Urinary bladder (tissue), 4 donors: ENCODE data around the gene SMIM38. TPM values are rescaled to one million over a fixed set of nuclear protein-coding genes. Genes with fewer than 3 reads are reported as not detected.

Experiments
- DNase-seq: peaks from one replicate; pipeline ENCODE4 v3.0.0-alpha.2; 2015; ENCODE audit errors: extremely low spot score
- H3K27ac ChIP-seq: one replicate; pipeline ENCODE4 v1.5.1; 2013; ENCODE audit warnings: low read depth, mild to moderate bottlenecking, moderate library complexity
- H3K36me3 ChIP-seq: one replicate; pipeline ENCODE4 v1.6.1; 2013; ENCODE audit warnings: mild to moderate bottlenecking, moderate library complexity; ENCODE audit not compliant: insufficient read depth
- H3K4me1 ChIP-seq: one replicate; pipeline ENCODE4 v1.6.1; 2013; ENCODE audit warnings: mild to moderate bottlenecking, moderate library complexity; ENCODE audit not compliant: insufficient read depth
- H3K4me3 ChIP-seq: one replicate; pipeline ENCODE4 v1.5.1; 2013; ENCODE audit warnings: low read depth, low read length
- WGBS: extraction: QIAGEN DNeasy Blood & Tissue Kit; methylation state at CpG from one replicate; pipeline ENCODE4 v1.1.7; 2013; 5-methylcytosine and 5-hydroxymethylcytosine counted together
- polyA plus RNA-seq: library from polyadenylated mRNA; stranded (reverse); fragments of 200-250 nt; gene quantifications from one replicate; pipeline ENCODE4 v1.2.3, GENCODE V29; 2013
- total RNA-seq: library from RNA; depleted of rRNA; stranded (reverse); fragments of >200 nt; gene quantifications from one replicate; pipeline ENCODE4 v1.2.3, GENCODE V29; 2014
- donor health status: healthy with polysubstance abuse.
- donor health status: healthy.

The SMIM38 gene
- total and polyA plus RNA-seq, 2 donors: 0.46 to 0.90 TPM

DNA sequence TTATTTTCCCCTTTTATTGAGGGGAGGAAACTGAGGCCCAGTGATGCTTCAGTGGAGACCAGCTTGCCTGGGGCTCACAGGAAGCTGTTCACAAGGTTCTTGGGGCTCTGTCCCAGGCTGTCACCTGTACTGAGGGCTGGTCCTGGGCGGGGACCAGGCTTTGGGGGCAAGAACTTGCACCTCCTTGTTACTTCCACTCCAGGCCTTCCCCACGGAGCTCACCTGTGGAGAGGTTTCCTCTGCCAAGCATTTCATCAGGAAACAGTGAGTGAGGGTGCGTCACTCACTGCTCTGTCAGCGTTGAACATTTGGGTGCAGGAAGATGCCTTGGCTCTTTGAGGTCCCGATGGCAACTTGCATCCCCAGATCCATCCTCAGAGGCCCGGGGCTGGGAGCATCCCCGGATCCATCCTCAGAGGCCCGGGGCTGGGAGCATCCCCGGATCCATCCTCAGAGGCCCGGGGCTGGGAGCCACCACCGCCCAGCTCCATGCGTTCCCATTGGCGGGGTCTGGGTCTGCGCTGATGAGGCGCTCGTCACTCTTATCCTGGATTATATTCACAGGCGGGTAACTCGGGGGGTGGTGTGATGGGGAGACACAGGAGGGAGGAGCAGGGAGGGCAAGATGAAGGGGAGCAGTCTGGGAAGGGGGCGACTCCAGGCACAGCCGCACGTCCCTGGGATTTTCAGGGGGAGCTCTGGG lies 1.4 kb upstream of the SMIM38 start:
- no peak overlapping the region for H3K27ac ChIP-seq
- 93% methylated on average over 21 of the region's 21 CpGs for WGBS
- no peaks in the 10 kb centered on the region for H3K36me3 ChIP-seq
- H3K4me3 ChIP-seq: no peak overlapping the region
- DNase-seq: no peak
- peaks cover 2% of the 10 kb centered on the region for H3K4me1 ChIP-seq

- DNase-seq: no peak
- Histone ChIP-seq H3K36me3 (no peaks in the 10 kb centered on the region), H3K4me1 (peaks cover 2% of the 10 kb centered on the region), H3K4me3 (no peak overlapping the region), H3K27ac (no peak overlapping the region)
- 92% methylated on average over 10 of the region's 10 CpGs for WGBS
Observed at GRCh38 chr11:69154938-69155301, 815 bp upstream of the SMIM38 start.

DNA sequence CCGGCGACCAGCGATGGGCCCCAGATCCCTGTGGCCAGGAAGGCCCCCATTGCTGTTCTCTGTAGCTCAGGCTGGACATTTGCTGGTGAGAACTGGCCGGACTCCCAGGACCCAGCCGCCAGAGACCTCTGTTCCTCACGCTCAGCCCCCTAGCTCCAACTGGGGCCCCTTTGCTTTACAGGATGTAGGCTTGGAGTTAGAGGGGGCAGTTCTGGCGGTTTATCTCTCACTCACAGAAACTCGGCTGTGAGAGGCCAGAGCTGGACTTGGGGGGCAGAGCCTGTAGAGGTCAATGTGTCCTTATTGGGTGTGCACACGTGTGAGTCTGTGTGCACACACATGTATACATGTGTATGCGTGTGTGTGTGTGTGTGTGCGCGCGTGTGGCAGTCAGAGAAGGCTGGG lies 502 bp downstream of the SMIM38 start:
- 82% methylated on average over 13 of the region's 13 CpGs for whole genome bisulfite sequencing
- Histone ChIP-seq H3K27ac (no peak overlapping the region), H3K4me3 (no peak overlapping the region), H3K36me3 (no peaks in the 10 kb centered on the region), H3K4me1 (peaks cover 2% of the 10 kb centered on the region)
- DNase-seq: no peak

DNA sequence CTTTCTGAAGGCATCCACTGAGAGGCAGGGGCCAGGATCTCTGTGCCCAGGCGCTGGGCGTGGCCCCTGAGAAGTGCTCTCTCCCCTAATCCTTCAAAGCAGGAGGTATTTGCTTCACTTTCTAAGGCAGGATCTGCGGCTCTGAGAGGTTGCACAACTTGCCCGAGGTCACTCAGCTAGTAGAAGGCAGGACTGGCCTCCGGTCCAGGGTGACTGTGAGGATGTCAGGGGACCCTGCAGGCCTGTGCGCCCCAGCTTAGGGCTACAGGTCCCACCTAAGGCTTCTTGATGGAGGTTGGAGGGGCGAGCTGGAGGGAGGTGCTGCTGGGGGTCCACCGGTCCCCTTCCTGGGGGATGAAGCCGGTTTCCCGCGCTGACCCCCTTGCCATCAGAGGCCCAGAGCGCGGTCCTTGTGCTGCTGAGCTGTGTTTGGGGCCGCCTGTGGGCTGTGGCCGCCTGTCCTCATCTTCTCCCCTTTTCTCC lies 979 bp downstream of the SMIM38 start:
- 73% methylated on average over 15 of the region's 15 CpGs for WGBS
- Histone ChIP-seq H3K4me3 (no peak overlapping the region), H3K36me3 (no peaks in the 10 kb centered on the region), H3K27ac (no peak overlapping the region), H3K4me1 (peaks cover 2% of the 10 kb centered on the region)
- no peak for DNase-seq

- peak; percentile 61 for DNase-seq
- 17% methylated on average over 44 of the region's 44 CpGs for WGBS
- H3K4me1 ChIP-seq: peaks cover 2% of the 10 kb centered on the region
- no peak overlapping the region for H3K4me3 ChIP-seq
- H3K36me3 ChIP-seq: no peaks in the 10 kb centered on the region
- H3K27ac ChIP-seq: no peak overlapping the region
Observed at GRCh38 chr11:69157156-69157821, 1.6 kb downstream of the SMIM38 start.

DNA sequence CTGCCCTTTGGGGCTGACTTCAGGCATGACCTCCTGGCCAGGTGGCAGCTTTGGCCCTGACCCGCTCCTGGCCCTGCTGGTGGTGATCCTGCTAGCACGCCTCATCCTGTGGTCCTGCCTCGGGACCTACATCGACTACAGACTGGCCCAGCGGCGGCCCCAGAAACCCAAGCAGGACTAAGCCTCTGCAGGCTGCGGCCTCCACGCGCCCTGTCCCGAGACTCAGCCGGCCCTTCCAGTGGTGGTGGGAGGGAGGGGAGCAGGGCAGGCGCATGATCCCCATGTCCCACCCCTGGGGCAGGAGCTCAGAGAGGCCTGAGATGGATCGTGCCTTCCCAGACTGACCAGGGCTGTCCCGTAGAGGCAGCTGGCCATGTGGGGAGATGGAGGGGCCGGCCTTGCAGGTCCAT lies 2.1 kb downstream of the SMIM38 start:
- DNase-seq: no peak
- Histone ChIP-seq H3K4me3 (no peak overlapping the region), H3K36me3 (no peaks in the 10 kb centered on the region), H3K27ac (no peak overlapping the region), H3K4me1 (peaks cover 2% of the 10 kb centered on the region)
- 92% methylated on average over 15 of the region's 15 CpGs for WGBS

GRCh38 chr11:69158301-69159149 lies 2.8 kb downstream of the SMIM38 start:
- 86% methylated on average over 21 of the region's 21 CpGs for WGBS
- Histone ChIP-seq H3K36me3 (no peaks in the 10 kb centered on the region), H3K4me1 (peaks cover 2% of the 10 kb centered on the region), H3K4me3 (no peak overlapping the region), H3K27ac (no peak overlapping the region)
- no peak for DNase-seq

- no peak for DNase-seq
- no peak overlapping the region for H3K27ac ChIP-seq
- WGBS: 96% methylated on average over 19 of the region's 19 CpGs
- peaks cover 2% of the 10 kb centered on the region for H3K4me1 ChIP-seq
- no peak overlapping the region for H3K4me3 ChIP-seq
- no peaks in the 10 kb centered on the region for H3K36me3 ChIP-seq
Observed at GRCh38 chr11:69159150-69159852, 3.6 kb downstream of the SMIM38 start.

GRCh38 chr11:69160296-69161116 lies 4.8 kb downstream of the SMIM38 start:
- Histone ChIP-seq H3K36me3 (no peaks in the 10 kb centered on the region), H3K4me3 (no peak overlapping the region), H3K27ac (no peak overlapping the region), H3K4me1 (peaks cover 2% of the 10 kb centered on the region)
- DNase-seq: no peak
- WGBS: 86% methylated on average over 15 of the region's 15 CpGs

- Histone ChIP-seq H3K36me3 (no peaks in the 10 kb centered on the region), H3K4me1 (peaks cover 2% of the 10 kb centered on the region), H3K4me3 (no peak overlapping the region), H3K27ac (no peak overlapping the region)
- no peak for DNase-seq
- WGBS: 65% methylated on average over 5 of the region's 5 CpGs
Observed at GRCh38 chr11:69161117-69161407, 5.3 kb downstream of the SMIM38 start.

DNA sequence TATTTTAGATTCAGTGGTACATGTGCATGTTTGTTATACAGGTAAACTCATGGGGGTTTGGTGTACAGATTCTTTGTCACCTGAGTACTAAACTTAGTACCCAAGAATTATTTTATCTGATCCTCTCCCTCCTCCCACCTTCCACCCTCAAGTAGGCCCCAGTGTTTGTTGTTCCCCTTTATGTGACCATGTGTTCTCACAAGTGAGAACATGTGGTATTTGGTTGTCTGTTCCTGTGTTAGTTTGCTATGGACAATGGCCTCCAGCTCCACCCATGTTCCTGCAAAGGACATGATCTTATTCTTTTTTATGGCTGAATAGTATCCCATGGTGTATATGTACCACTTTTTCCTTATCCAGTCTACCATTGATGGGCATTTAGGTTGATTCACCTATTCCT lies 6.8 kb downstream of the SMIM38 start:
- Histone ChIP-seq H3K4me1 (peaks cover under 1% of the 10 kb centered on the region), H3K36me3 (no peaks in the 10 kb centered on the region), H3K27ac (no peak overlapping the region), H3K4me3 (no peak overlapping the region)
- no peak for DNase-seq

DNA sequence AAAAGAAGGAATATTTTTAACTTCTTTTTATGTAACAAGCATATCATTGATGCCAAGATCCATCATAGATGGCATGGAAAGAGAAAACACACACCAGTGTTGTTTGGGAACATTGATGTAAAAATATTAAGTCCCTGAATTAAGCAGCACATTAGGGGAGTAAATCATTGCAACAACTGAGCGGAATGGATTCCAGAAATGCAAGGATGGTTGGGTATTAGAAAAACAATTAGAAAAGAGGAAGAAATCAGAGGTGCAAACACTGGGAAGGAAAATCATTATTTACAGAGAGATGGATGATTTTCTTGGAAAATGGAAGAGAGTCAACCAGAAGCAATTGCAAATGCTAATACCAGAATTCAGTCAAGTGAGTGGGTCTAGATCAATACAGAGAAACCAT lies 8.1 kb downstream of the SMIM38 start:
- H3K4me3 ChIP-seq: no peak overlapping the region
- no peak overlapping the region for H3K27ac ChIP-seq
- DNase-seq: no peak
- WGBS: 98% methylated on average over 1 of the region's 1 CpG
- H3K4me1 ChIP-seq: no peaks in the 10 kb centered on the region
- H3K36me3 ChIP-seq: no peaks in the 10 kb centered on the region

GRCh38 chr11:69164824-69165223 lies 9.1 kb downstream of the SMIM38 start:
- Histone ChIP-seq H3K36me3 (no peaks in the 10 kb centered on the region), H3K27ac (no peak overlapping the region), H3K4me1 (no peaks in the 10 kb centered on the region), H3K4me3 (no peak overlapping the region)
- no peak for DNase-seq
- WGBS: 80% methylated on average over 10 of the region's 10 CpGs
